Peyer's patch (tissue), 4 donors: Measurements from ENCODE around the gene TBCD.

Source experiments
- POLR2A ChIP-seq, 2 donors: fragments of 450-650 bp; IDR thresholded peaks; one replicate each; pipeline ENCODE4 v1.5.1; 2017; ENCODE audit warnings: antibody characterized with exemption in 2 of 2, mild to moderate bottlenecking in 2 of 2, moderate library complexity in 2 of 2
- TF ChIP-seq, protein P1 (sequence below), 6 experiments: fragments of 450-650 bp in 4 of 6; fragments of 200-600 bp in 2 of 6; sonication (generic) in 1 of 6; IDR thresholded peaks; one replicate each; pipeline ENCODE4 v1.5.1; 2017 to 2019; ENCODE audit warnings: antibody characterized with exemption in 6 of 6, mild to moderate bottlenecking in 3 of 6, moderate library complexity in 1 of 6

- TF ChIP-seq, protein P1, sequence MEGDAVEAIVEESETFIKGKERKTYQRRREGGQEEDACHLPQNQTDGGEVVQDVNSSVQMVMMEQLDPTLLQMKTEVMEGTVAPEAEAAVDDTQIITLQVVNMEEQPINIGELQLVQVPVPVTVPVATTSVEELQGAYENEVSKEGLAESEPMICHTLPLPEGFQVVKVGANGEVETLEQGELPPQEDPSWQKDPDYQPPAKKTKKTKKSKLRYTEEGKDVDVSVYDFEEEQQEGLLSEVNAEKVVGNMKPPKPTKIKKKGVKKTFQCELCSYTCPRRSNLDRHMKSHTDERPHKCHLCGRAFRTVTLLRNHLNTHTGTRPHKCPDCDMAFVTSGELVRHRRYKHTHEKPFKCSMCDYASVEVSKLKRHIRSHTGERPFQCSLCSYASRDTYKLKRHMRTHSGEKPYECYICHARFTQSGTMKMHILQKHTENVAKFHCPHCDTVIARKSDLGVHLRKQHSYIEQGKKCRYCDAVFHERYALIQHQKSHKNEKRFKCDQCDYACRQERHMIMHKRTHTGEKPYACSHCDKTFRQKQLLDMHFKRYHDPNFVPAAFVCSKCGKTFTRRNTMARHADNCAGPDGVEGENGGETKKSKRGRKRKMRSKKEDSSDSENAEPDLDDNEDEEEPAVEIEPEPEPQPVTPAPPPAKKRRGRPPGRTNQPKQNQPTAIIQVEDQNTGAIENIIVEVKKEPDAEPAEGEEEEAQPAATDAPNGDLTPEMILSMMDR (IDR thresholded peaks at IDR 0.05) = no peak
- TF ChIP-seq POLR2A (IDR thresholded peaks at IDR 0.05) = no peak
Observed at GRCh38 chr17:82976982-82977488, 225.2 kb downstream of the TBCD start.
